HFFc6 (cell line): Measurements from ENCODE around the gene CMIP. TPM values are rescaled to one million over a fixed set of nuclear protein-coding genes. Genes with fewer than 3 reads are reported as not detected.
"Not testable (repeated sequence)": the region's sequence is repeated elsewhere in the genome, so short reads cannot be mapped to it uniquely, and the experiment has no call there.

Experiments used
- DNase-seq: peaks from one replicate; pipeline ENCODE4 v3.0.0-alpha.2; 2018
- H3K27ac Mint-ChIP-seq: 2 replicates; pipeline ENCODE4 v1.8.0; 2020; ENCODE audit warnings: mild to moderate bottlenecking, mixed read lengths
- H3K27me3 Mint-ChIP-seq: 2 replicates; pipeline ENCODE4 v1.8.0; 2021; ENCODE audit warnings: mild to moderate bottlenecking, moderate library complexity, mixed read lengths; ENCODE audit not compliant: insufficient read depth
- H3K36me3 Mint-ChIP-seq: 2 replicates; pipeline ENCODE4 v1.8.0; 2021; ENCODE audit warnings: low read depth, mixed read lengths
- H3K4me1 Mint-ChIP-seq: 2 replicates; pipeline ENCODE4 v1.8.0; 2020; ENCODE audit warnings: low read depth, mixed read lengths
- H3K4me3 Mint-ChIP-seq: 2 replicates; pipeline ENCODE4 v1.8.0; 2020; ENCODE audit warnings: mild to moderate bottlenecking, moderate library complexity, mixed read lengths
- H3K9me3 Mint-ChIP-seq: 2 replicates; pipeline ENCODE4 v1.8.0; 2020; ENCODE audit warnings: mild to moderate bottlenecking, mixed read lengths
- total RNA-seq, 6 experiments: library from RNA; stranded (reverse); fragmentation: NEBNext Ultra II Directional; extraction: Animal tissue kit (Norgen Biotek cat#: 25700); gene quantifications; 2 replicates in 1 of 6; 3 replicates in 5 of 6; pipeline ENCODE4 v1.2.3, GENCODE V29; 2021
- TF ChIP-seq, protein P1 (sequence below): fragments of 200-600 bp; sonication (generic); IDR thresholded peaks from 2 replicates; pipeline ENCODE4 v1.5.0; 2021; ENCODE audit warnings: antibody characterized with exemption, mild to moderate bottlenecking

The CMIP gene
- total RNA-seq, 6 experiments from 2014 or later: 35.9 to 48.0 (median 43.5) TPM

DNA sequence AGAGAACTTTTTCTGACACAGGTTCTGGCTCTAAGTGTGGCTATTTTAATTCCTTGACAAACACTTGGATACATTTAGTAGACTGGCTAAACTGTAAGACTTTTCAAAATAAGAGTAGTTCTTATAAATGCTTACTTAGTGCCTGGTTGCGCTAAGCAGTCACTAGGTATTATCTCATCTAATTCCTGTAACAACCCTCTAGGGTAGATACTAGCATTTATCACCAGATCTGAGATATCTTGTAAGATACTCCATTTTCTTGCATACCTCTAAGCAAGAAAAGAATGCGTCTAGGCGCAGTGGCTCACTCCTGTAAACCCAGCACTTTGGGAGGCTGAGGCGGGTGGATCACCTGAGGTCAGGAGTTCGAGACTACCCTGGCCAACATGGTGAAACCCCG lies 131.2 kb downstream of the CMIP start:
- Mint-ChIP-seq H3K4me1 (peaks cover 13% of the 10 kb centered on the region), H3K4me3 (no peak overlapping the region), H3K36me3 (no peaks in the 10 kb centered on the region), H3K9me3 (no peaks in the 10 kb centered on the region), H3K27me3 (peaks cover 2% of the 10 kb centered on the region; the same call in 1 of the 2 replicates), H3K27ac (no peak overlapping the region)
- TF ChIP-seq, protein P1, sequence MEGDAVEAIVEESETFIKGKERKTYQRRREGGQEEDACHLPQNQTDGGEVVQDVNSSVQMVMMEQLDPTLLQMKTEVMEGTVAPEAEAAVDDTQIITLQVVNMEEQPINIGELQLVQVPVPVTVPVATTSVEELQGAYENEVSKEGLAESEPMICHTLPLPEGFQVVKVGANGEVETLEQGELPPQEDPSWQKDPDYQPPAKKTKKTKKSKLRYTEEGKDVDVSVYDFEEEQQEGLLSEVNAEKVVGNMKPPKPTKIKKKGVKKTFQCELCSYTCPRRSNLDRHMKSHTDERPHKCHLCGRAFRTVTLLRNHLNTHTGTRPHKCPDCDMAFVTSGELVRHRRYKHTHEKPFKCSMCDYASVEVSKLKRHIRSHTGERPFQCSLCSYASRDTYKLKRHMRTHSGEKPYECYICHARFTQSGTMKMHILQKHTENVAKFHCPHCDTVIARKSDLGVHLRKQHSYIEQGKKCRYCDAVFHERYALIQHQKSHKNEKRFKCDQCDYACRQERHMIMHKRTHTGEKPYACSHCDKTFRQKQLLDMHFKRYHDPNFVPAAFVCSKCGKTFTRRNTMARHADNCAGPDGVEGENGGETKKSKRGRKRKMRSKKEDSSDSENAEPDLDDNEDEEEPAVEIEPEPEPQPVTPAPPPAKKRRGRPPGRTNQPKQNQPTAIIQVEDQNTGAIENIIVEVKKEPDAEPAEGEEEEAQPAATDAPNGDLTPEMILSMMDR: no peak
- no peak for DNase-seq

DNA sequence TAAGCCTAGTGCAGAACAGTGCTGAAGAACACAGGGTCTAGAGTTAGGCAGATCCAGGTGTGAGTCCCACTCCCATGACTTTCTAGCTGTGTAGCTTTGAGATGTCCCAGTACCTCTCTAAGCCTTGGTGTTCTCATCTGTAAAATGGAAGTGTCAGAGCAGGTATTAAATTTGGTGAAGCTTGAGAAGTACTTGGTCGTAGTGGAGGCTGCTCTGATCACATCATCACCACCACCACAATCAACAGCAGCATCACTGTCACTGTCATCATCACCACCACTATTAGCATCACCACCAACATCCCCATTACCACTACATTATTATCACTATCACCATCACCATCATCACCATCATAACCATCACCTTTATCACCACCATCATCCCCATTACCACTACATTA lies 132.1 kb downstream of the CMIP start:
- H3K9me3 Mint-ChIP-seq: no peaks in the 10 kb centered on the region
- no peak overlapping the region for H3K4me3 Mint-ChIP-seq
- H3K27ac Mint-ChIP-seq: no peak overlapping the region
- no peaks in the 10 kb centered on the region for H3K36me3 Mint-ChIP-seq
- peaks cover 2% of the 10 kb centered on the region; the same call in 1 of the 2 replicates for H3K27me3 Mint-ChIP-seq
- no peak for DNase-seq
- TF ChIP-seq, protein P1: no peak
- peaks cover 16% of the 10 kb centered on the region for H3K4me1 Mint-ChIP-seq

DNA sequence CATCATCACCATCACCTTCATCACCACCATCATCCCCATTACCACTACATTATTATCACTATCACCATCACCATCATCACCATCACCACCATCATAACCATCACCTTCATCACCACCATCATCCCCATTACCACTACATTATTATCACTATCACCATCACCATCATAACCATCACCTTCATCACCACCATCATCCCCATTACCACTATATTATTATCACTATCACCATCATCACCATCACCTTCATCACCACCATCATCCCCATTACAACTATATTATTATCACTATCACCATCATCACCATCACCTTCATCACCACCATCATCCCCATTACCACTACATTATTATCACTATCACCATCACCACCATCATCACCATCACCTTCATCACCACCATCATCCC lies 132.7 kb downstream of the CMIP start:
- DNase-seq, H3K27me3 Mint-ChIP-seq, H3K27ac Mint-ChIP-seq, H3K4me3 Mint-ChIP-seq, H3K36me3 Mint-ChIP-seq, H3K9me3 Mint-ChIP-seq: not testable (repeated sequence)
- peaks cover 17% of the 10 kb centered on the region for H3K4me1 Mint-ChIP-seq

DNA sequence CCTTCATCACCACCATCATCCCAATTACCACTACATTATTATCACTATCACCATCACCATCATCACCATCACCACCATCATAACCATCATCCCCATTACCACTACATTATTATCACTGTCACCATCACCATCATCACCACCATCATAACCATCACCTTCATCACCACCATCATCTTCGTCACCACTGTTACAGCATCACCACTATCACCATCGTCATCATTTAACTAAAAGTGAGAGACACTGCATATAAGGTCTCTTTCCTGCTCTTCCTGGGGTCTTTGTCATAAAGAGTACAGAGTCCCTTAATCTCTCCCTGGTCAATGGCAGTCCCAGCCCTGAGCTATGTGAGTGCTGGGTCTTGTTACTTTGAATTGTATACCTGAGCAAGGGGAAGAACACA lies 133.5 kb downstream of the CMIP start:
- no peaks in the 10 kb centered on the region for H3K36me3 Mint-ChIP-seq
- no peak for DNase-seq
- peaks cover 25% of the 10 kb centered on the region for H3K4me1 Mint-ChIP-seq
- no peaks in the 10 kb centered on the region for H3K9me3 Mint-ChIP-seq
- peaks cover 4% of the 10 kb centered on the region for H3K27me3 Mint-ChIP-seq
- H3K4me3 Mint-ChIP-seq: no peak overlapping the region
- TF ChIP-seq, protein P1: no peak
- no peak overlapping the region for H3K27ac Mint-ChIP-seq

DNA sequence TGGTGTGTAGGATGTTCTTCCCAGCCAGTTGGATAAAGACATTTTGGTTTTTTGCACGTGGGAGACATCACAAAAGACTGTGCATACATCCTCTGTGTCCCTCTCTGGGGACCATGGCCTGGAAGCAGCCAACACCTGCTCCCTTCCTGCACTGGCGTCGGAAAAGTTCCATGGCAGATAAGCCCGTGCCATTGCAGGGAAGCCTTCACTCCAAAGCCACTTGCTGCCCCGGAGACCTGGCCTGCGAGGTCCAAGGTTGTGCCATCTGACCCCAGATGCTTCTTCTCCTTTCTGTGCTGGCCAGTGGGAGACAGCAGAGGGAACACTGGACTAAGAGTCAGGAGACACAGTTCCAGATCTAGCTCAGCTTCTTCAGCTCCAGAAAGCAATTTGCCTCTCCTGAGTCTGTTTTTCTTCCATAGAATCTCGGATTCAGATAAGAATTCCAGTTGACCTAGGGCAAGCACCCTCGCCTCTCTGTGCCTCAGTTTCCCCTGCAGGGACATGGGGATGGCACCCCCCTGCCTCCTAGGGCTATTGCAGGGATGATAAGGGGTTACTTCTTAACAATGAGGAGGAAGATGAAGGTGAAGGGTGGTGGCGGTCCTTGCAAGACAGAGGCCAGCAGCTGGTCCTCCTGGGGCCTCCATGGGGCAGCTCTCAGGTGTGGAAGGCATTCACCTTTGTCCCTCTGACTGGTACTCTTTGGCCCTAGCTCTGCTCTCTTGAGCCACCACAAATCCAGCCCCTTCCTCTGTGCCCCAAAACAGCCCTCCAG lies 134.2 kb downstream of the CMIP start:
- Mint-ChIP-seq H3K27me3 (peaks cover 4% of the 10 kb centered on the region), H3K27ac (no peak overlapping the region), H3K4me3 (no peak overlapping the region), H3K36me3 (no peaks in the 10 kb centered on the region), H3K9me3 (no peaks in the 10 kb centered on the region), H3K4me1 (peaks cover 32% of the 10 kb centered on the region)
- TF ChIP-seq, protein P1: no peak
- no peak for DNase-seq

DNA sequence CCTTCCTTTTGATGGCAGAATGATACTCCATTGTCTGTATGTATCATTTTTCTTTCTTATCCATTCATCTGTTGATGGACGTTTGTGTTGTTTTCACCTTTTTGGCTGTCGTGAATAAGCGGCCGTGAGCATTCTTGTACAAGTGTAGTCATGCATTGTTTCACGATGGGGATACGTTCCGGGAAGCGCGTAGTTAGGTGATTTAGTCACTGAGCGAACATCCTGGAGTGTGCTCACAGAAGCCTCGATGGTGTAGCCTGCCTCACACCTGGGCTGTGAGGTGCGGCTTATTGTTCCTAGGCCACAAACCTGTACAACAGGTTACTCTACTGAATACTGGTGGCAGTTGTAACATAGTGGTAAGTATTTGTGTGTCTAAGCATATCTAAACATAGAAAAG lies 136.5 kb downstream of the CMIP start:
- DNase-seq: no peak
- Mint-ChIP-seq H3K27me3 (peaks cover 2% of the 10 kb centered on the region), H3K27ac (no peak overlapping the region), H3K4me3 (no peak overlapping the region), H3K4me1 (peaks cover 45% of the 10 kb centered on the region), H3K36me3 (peaks cover 6% of the 10 kb centered on the region), H3K9me3 (no peaks in the 10 kb centered on the region)
- TF ChIP-seq, protein P1: no peak
